Activated CD4-positive, CD25-positive, alpha-beta regulatory T cell treated with anti-CD3 and anti-CD28 coated beads, Interleukin-2, amount 50 U/mL, for 24 hours (primary cell): Measurements from ENCODE around the gene PHLDA3.

ENCODE experiments used
- ATAC-seq, 2 donors: fragments of 150-1000 bp; cut with Tn5 transposase; one replicate each; pipeline ENCODE4 v1.10.0; 2021; ENCODE audit warnings: mild to moderate bottlenecking in 1 of 2, moderate library complexity in 1 of 2

Gene PHLDA3

GRCh38 chr1:201468844-201469644, at the start of gene PHLDA3:
Gene PHLDA3 (minus strand): TSS chr1:201469188. CDS start chr1:201468786, 402 bp downstream.
- peak; percentile 61 to 73 for ATAC-seq

GRCh38 chr1:201518071-201518470, 49.1 kb upstream of the PHLDA3 start:
- no peak for ATAC-seq

GRCh38 chr1:201517631-201518030, 48.6 kb upstream of the PHLDA3 start:
- no peak for ATAC-seq

GRCh38 chr1:201516511-201517127, 47.6 kb upstream of the PHLDA3 start:
- no peak for ATAC-seq

GRCh38 chr1:201515895-201516294, 46.9 kb upstream of the PHLDA3 start:
- peak in 1 of 2 donors; percentile 51 for ATAC-seq

GRCh38 chr1:201515062-201515750, 46.2 kb upstream of the PHLDA3 start:
- ATAC-seq, result no peak

GRCh38 chr1:201514466-201514865, 45.5 kb upstream of the PHLDA3 start:
- no peak for ATAC-seq

GRCh38 chr1:201513498-201514243, 44.7 kb upstream of the PHLDA3 start:
- ATAC-seq, result no peak

- no peak for ATAC-seq
Measured at GRCh38 chr1:201511941-201512539, 43.1 kb upstream of the PHLDA3 start.

GRCh38 chr1:201511396-201511940, 42.5 kb upstream of the PHLDA3 start:
- ATAC-seq, result no peak

GRCh38 chr1:201510734-201511133, 41.7 kb upstream of the PHLDA3 start:
- ATAC-seq, result no peak

GRCh38 chr1:201509601-201510374, 40.8 kb upstream of the PHLDA3 start:
- no peak for ATAC-seq

- ATAC-seq, result no peak
Measured at GRCh38 chr1:201508809-201509208, 39.8 kb upstream of the PHLDA3 start.

- peak; percentile 2 to 12 for ATAC-seq
Measured at GRCh38 chr1:201507360-201507675, 38.3 kb upstream of the PHLDA3 start.

GRCh38 chr1:201506557-201507359, 37.8 kb upstream of the PHLDA3 start, which contains the start of gene CSRP1:
Gene CSRP1 (minus strand): TSS chr1:201507123. CDS start chr1:201496303, 10,820 bp downstream.
- ATAC-seq, result peak; percentile 98

- ATAC-seq, result no peak
Measured at GRCh38 chr1:201506092-201506491, 37.1 kb upstream of the PHLDA3 start.

GRCh38 chr1:201505503-201505890, 36.5 kb upstream of the PHLDA3 start:
- no peak for ATAC-seq

- no peak for ATAC-seq
Measured at GRCh38 chr1:201504799-201505502, 36.0 kb upstream of the PHLDA3 start.

- no peak for ATAC-seq
Measured at GRCh38 chr1:201504179-201504631, 35.2 kb upstream of the PHLDA3 start.
